Islet precursor cell (in vitro differentiated cells): ENCODE measurements around the gene SYT13.
A peak's percentile ranks its signal among the peaks of the same experiment; 100 is the strongest.

Experiments used
- DNase-seq: peaks from one replicate; pipeline ENCODE4 v3.0.0-alpha.2; 2018

The SYT13 gene

DNA sequence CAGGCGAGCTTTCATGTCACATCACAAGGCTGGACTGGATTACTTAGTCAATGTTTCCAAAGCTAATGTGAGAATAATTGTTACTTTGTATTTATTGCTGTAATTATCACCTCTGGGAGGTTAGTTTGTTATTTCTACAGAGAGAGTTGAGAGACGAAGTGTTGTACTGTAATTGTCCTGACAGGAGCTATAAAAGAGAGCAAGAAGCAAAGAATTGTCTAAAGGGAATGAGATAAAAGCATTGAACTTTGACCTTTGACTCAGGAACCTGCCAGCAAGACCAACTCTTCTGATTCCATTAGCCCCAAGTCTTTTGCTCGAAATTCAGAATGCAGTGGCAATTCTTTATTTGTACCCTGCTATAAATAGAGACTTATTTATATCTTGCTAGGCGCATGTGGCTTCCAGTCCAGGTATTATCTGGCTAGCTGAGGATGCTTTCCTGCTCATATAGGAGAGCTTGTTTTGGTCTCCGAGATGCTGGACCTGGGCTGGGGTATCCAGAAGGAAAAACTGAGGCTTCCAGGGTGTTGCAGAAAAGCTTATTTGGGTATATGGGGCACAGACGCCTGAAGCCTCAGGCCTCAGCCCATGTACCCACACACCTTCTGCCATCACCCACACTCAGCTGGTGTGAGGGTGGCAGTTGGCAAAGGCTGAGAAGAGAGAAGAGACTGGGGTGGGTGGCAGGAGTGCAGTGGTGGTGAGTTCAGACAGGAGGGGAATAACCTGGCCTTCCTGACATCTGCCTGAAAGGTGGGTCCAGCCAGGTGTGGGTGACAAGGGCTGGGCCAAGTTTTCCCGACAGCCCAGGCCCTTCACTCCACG lies 40.7 kb downstream of the SYT13 start:
- DNase-seq = no peak

GRCh38 chr11:45243967-45244366 lies 42.2 kb downstream of the SYT13 start:
- DNase-seq = no peak

GRCh38 chr11:45239733-45240132 lies 46.4 kb downstream of the SYT13 start:
- no peak for DNase-seq

DNA sequence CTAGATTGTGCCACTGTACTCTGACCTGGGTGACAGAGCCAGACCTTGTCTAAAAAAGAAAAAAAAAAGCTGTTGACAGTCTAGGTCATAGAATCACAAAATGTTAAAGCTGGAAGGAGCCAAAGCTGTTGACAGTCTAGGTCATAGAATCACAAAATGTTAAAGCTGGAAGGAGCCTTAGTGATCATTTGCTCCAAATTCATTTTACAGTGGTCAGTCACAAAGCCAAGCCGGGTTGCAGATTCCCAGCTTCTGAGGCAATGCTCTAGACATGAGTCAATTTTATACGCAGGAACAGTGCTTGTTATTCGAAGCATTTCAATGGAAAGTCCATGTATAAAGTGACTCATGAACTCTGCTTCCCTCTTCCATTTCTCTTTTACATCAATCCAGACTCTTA lies 47.4 kb downstream of the SYT13 start:
- DNase-seq = no peak

GRCh38 chr11:45237711-45238315 lies 48.3 kb downstream of the SYT13 start:
- no peak for DNase-seq

GRCh38 chr11:45234306-45235006 lies 51.7 kb downstream of the SYT13 start:
- no peak for DNase-seq

DNA sequence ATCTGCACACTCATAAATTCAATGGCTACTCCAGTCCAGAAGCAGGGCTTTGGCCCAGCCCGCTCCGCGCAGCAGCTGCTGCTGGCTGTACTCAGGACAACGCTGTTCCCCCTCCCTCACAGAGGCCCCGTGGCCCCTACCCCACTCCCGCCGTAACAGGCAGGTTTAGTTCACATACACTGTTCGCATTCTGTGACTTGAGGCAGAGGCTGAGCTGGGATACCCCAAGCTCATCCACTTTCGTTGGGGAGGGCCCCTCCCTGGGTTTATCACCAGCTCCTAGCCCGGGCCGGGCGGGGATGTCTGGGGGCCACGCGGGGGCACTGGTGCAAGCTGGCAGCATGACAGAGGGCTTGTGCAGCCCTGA lies 52.4 kb downstream of the SYT13 start:
- no peak for DNase-seq

- peak; percentile 88 for DNase-seq
These were observed 52.9 kb downstream of the SYT13 start for GRCh38 chr11:45233121-45233803.

- DNase-seq = no peak
These were observed 53.6 kb downstream of the SYT13 start for GRCh38 chr11:45232341-45233080.

- DNase-seq = no peak
These were observed 56.6 kb downstream of the SYT13 start for GRCh38 chr11:45229401-45230020.

- no peak for DNase-seq
These were observed 58.3 kb downstream of the SYT13 start for GRCh38 chr11:45227836-45228235.

DNA sequence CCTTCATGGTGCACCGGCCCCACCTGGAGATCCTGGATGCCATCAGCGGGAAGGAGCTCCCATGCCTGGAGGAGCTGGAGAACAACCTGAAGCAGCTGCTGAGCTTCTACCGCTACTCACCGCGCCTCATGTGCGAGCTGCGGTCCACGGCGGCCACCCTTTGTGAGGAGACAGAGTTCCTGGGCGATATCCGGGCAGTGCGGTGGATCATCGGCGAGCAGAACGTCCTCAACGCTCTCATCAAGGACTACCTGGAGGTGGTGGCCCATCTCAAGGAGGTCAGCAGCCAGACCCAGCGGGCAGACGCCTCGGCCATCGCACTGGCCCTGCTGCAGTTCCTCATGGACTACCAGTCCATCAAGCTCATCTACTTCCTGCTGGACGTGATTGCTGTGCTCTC lies 59.2 kb downstream of the SYT13 start:
- no peak for DNase-seq

DNA sequence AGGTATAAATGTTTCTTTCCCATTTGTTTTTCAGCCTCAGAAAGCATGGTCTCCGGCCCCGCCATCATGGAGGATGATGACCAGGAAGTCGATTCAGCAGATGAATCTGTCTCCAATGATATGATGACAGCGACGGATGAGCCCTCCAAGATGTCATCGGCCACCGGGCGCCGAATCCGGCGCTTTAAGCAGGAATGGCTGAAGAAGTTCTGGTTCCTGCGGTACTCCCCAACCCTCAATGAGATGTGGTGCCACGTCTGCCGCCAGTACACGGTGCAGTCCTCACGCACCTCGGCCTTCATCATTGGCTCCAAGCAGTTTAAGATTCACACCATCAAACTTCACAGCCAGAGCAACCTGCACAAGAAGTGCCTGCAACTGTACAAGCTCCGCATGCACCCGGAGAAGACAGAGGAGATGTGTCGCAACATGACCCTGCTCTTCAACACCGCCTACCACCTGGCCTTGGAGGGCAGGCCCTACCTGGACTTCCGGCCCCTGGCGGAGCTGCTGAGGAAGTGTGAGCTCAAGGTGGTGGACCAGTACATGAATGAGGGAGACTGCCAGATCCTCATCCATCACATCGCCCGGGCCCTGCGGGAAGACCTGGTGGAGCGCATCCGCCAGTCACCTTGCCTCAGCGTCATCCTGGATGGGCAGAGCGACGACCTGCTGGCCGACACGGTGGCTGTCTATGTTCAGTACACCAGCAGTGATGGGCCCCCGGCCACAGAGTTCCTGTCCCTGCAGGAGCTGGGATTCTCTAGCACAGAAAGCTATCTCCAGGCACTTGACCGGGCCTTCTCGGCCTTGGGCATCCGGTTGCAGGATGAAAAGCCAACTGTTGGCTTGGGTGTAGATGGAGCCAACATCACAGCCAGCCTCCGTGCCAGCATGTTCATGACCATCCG lies 59.9 kb downstream of the SYT13 start:
- no peak for DNase-seq

DNA sequence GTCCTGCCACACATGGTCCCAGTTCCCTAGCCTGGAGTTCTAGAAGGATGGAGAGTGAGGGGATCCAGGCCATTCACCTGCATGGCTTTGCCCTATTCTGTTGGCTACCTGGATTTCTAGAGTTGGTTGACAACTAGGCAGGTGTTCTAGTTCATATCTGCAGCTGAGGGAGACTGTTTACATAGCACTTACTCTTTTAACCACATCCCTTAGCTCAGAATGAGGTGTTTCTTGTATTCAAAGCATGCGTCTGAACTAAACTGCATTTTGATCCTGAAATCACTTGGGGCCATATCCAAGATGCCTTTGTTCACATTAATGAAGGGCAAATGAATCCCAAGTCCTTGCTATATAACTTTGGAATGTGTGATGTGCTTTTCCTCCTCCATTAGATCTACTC lies 60.9 kb downstream of the SYT13 start:
- no peak for DNase-seq

DNA sequence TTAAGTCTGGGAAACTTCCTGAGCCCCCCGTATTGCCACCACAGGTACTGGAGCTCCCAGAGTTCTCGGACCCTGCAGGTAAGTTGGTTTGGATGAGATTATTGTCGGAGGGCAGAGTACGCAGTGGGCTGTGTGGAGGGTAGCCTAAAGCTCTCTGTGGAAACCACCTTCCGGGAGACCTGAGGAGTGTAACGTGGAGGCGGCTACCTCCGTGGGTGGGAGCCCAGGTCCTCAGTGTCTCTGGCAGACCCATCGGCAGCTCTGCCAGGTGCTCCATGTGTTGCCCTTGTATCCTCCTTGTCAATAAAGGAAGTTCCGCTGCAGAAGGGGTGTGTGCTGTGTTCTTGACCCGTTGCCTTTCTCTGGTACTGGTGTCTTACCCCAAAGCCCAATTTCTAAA lies 61.4 kb downstream of the SYT13 start:
- DNase-seq = no peak

GRCh38 chr11:45223496-45223895 lies 62.6 kb downstream of the SYT13 start:
- DNase-seq = no peak

DNA sequence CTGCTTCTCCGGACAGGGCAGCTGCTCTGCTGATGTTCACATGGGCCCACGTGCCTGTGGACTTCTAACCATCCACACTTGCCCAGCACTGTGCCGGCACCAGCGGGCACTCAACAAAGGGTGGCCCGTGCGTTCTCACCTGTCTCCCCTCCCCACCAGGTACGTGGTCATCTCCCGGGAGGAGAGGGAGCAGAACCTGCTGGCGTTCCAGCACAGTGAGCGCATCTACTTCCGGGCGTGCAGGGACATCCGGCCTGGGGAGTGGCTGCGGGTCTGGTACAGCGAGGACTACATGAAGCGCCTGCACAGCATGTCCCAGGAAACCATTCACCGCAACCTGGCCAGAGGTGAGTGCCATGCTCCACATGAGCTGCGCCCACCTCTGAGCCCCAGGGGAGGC lies 66.7 kb downstream of the SYT13 start:
- DNase-seq = no peak

- DNase-seq = no peak
These were observed 67.4 kb downstream of the SYT13 start for GRCh38 chr11:45218705-45219104.

DNA sequence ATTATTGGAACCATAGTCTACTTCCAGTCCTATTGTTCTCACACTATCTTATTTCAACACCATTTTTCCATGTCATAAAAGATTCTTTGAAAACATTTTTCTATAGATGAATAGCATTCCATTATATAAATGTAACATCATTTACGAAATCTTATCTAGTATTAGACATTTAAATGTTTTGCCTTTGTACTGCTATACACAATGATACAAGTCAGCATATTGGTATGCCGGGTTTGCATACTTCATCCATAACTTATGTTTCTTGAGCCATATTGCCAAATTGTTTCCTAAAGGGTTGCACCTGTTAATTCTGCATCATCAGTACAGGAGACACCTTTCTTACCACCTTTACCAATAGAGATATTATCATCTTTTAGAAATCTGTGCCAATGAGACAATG lies 68.2 kb downstream of the SYT13 start:
- no peak for DNase-seq

GRCh38 chr11:45216901-45217300 lies 69.2 kb downstream of the SYT13 start:
- DNase-seq = no peak

GRCh38 chr11:45216031-45216430 lies 70.1 kb downstream of the SYT13 start:
- DNase-seq = no peak
